GM06990 (cell line): ENCODE results near the gene MOAP1.

Experiments
- DNase-seq: peaks from one replicate; pipeline ENCODE4 v3.0.0-alpha.2; 2011; ENCODE audit not compliant: insufficient read length; ENCODE audit errors: extremely low read depth
- H3K27me3 ChIP-seq: replicated peaks from 2 replicates; pipeline ENCODE4 v1.6.0; 2011; ENCODE audit warnings: low read length; ENCODE audit not compliant: control insufficient read depth, insufficient read depth
- H3K36me3 ChIP-seq: 2 replicates; pipeline ENCODE4 v1.5.1; 2011; ENCODE audit warnings: low read length; ENCODE audit not compliant: control insufficient read depth, insufficient read depth
- H3K4me3 ChIP-seq: replicated peaks from 2 replicates; pipeline ENCODE4 v1.5.1; 2011; ENCODE audit warnings: low read depth, mild to moderate bottlenecking, control low read depth, low read length
- TF ChIP-seq, protein P1 (sequence below): IDR thresholded peaks from 2 replicates; pipeline ENCODE4 v1.5.1; 2011; ENCODE audit warnings: low read length, control low read depth, mild to moderate bottlenecking, inconsistent platforms; ENCODE audit not compliant: insufficient read depth, poor library complexity, severe bottlenecking

The MOAP1 gene

GRCh38 chr14:93228550-93228949 is 43.9 kb upstream of the MOAP1 start:
- Histone ChIP-seq H3K27me3 (no peaks in the 10 kb centered on the region; the same call in 1 of the 2 replicates), H3K36me3 (peaks cover 6% of the 10 kb centered on the region), H3K4me3 (no peak overlapping the region)
- TF ChIP-seq, protein P1, sequence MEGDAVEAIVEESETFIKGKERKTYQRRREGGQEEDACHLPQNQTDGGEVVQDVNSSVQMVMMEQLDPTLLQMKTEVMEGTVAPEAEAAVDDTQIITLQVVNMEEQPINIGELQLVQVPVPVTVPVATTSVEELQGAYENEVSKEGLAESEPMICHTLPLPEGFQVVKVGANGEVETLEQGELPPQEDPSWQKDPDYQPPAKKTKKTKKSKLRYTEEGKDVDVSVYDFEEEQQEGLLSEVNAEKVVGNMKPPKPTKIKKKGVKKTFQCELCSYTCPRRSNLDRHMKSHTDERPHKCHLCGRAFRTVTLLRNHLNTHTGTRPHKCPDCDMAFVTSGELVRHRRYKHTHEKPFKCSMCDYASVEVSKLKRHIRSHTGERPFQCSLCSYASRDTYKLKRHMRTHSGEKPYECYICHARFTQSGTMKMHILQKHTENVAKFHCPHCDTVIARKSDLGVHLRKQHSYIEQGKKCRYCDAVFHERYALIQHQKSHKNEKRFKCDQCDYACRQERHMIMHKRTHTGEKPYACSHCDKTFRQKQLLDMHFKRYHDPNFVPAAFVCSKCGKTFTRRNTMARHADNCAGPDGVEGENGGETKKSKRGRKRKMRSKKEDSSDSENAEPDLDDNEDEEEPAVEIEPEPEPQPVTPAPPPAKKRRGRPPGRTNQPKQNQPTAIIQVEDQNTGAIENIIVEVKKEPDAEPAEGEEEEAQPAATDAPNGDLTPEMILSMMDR: no peak
- no peak for DNase-seq

DNA sequence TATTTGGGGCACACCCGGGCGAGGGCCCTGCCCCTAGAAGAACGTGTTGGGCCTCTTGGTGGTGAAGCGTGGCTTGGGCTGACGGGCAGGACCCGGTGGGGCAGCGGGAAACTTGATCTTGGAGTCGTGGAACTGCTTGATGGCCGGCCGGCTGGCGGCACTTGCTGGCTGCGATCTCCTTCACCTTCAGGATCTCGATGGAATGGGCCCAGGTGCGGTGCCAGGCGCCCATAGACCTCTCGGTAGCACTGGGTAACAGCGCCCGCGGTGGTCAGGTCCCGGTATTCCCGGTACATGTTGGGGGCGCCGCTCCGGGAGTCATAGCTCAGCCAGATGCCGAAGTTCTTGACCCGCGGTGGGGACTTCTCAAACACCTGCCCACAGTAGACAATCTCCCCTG is 38.9 kb upstream of the MOAP1 start:
- Histone ChIP-seq H3K4me3 (no peak overlapping the region), H3K36me3 (peaks cover 6% of the 10 kb centered on the region), H3K27me3 (no peaks in the 10 kb centered on the region)
- DNase-seq: no peak
- TF ChIP-seq, protein P1: no peak

DNA sequence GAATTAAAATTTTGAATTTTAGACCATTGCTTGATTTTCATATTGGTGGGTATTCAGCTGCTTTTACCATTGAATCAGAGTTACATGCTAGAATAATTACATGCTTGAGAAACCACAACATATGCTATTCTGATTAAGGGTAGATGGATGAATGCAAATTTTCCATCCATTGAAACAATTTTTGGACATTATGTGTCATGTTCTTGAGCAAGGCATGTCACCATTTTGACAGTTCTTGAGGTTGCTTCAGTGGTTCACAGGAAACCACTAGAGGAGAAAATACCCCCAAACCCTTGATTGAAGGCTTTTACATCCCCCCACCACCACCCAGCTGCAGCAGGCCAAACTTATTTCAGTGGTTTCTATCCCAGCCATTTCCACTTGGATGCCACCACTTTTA is 35.8 kb upstream of the MOAP1 start:
- Histone ChIP-seq H3K27me3 (no peaks in the 10 kb centered on the region), H3K4me3 (no peak overlapping the region), H3K36me3 (peaks cover 7% of the 10 kb centered on the region)
- TF ChIP-seq, protein P1: no peak
- DNase-seq: no peak

GRCh38 chr14:93219103-93219726 is 34.5 kb upstream of the MOAP1 start:
- H3K27me3 ChIP-seq: no peaks in the 10 kb centered on the region
- no peak overlapping the region for H3K4me3 ChIP-seq
- H3K36me3 ChIP-seq: peaks cover 5% of the 10 kb centered on the region; the same call in 1 of the 2 replicates
- DNase-seq: no peak
- TF ChIP-seq, protein P1: peak; percentile 78

GRCh38 chr14:93214598-93214997 is 29.9 kb upstream of the MOAP1 start:
- TF ChIP-seq, protein P1: no peak
- H3K36me3 ChIP-seq: peaks cover 3% of the 10 kb centered on the region; the same call in 1 of the 2 replicates
- no peak for DNase-seq
- no peak overlapping the region for H3K4me3 ChIP-seq
- no peaks in the 10 kb centered on the region for H3K27me3 ChIP-seq

DNA sequence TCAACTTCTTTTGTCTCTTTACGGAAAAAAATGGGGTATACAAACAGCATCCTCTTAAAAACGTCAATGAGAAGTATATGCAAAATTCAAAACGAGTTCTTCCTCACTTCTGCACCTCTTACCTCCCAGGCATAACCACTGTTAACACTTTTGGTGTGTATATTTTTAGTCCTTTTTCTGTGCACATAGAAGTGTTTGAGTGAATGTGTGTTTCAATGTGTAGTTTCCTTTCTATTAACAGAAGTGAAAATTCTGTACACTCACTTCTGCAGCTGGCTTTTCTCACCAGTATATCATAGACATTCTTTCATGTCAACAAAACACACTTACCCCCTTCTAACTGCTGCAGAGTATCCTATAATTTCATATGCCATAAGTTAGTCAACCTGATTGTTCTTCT is 27.7 kb upstream of the MOAP1 start:
- peak; percentile 41 for DNase-seq
- TF ChIP-seq, protein P1: no peak
- H3K4me3 ChIP-seq: no peak overlapping the region
- H3K27me3 ChIP-seq: no peaks in the 10 kb centered on the region
- H3K36me3 ChIP-seq: peaks cover 3% of the 10 kb centered on the region; the same call in 1 of the 2 replicates
